Testis (tissue), 2 donors: Measurements from ENCODE around the gene WNT11.

Experiments
- CTCF ChIP-seq, 3 experiments: fragments of 450-650 bp in 2 of 3; fragments of 200-600 bp in 1 of 3; sonication (generic) in 1 of 3; IDR thresholded peaks; one replicate each; pipeline ENCODE4 v1.5.1; 2016 to 2019; ENCODE audit warnings: antibody characterized with exemption in 3 of 3, mild to moderate bottlenecking in 2 of 3, moderate library complexity in 1 of 3
- POLR2A ChIP-seq: fragments of 450-650 bp; IDR thresholded peaks from one replicate; pipeline ENCODE4 v1.6.1; 2017; ENCODE audit warnings: antibody characterized with exemption, mild to moderate bottlenecking, moderate library complexity

GRCh38 chr11:76141901-76142588 lies 64.3 kb downstream of the WNT11 start:
- TF ChIP-seq POLR2A (no peak), CTCF (IDR thresholded peaks at IDR 0.05) (no peak)
